ENCODE data around the gene NRCAM. TPM values are rescaled to one million over a fixed set of nuclear protein-coding genes. Genes with fewer than 3 reads are reported as not detected.

The NRCAM gene
- total RNA-seq (2021; fragmentation: NEBNext Ultra II Directional; extraction: Animal tissue kit (Norgen Biotek cat#: 25700)), result 3.8 and 4.3 TPM in 2 replicates
- 2.2 and 2.7 TPM in 2 replicates for polyA plus RNA-seq (2011; rRNA removed)
- 3.4 TPM for polyA plus RNA-seq (2011; cell fraction: cytosol; rRNA removed)
- polyA plus RNA-seq (2011; cell fraction: nucleus; rRNA removed), result 3.3 TPM
- 1.9 to 3.0 TPM (median 2.5 TPM) in 4 replicates for polyA plus RNA-seq (2012, experiment 1 of 2)
- polyA plus RNA-seq (2012, experiment 2 of 2), result 0.13 TPM
- polyA plus RNA-seq (2013, experiment 1 of 2), result 3.6 TPM
- 3.7 TPM for polyA plus RNA-seq (2013, experiment 2 of 2)
- polyA minus RNA-seq (2011; rRNA and poly(A)+ RNA removed), result 10.2 and 11.9 TPM in 2 replicates
- 10.3 TPM for polyA minus RNA-seq (2011; cell fraction: cytosol; rRNA and poly(A)+ RNA removed)
- polyA minus RNA-seq (2011; cell fraction: nucleus; rRNA and poly(A)+ RNA removed), result 15.2 TPM
- long read RNA-seq, experiment 1, partial matches to known transcripts, result 2 of 2 reads
- long read RNA-seq, experiment 1, other reads (novel, unspliced or antisense), result 0 of 2 reads
- long read RNA-seq, experiment 2, result 0 reads

- peak within 1 kb of the TSS; percentile 66; the same call in 1 of the 2 replicates for H3K18ac ChIP-seq (ENCODE audit: extremely low read depth, low read length)
- H3K9ac ChIP-seq (replicated peaks in 1 of 4; ENCODE audit: extremely low read depth in 1 of 4, low read depth in 3 of 4, low read length in 3 of 4), result no peak within 1 kb of the TSS
- no peak within 1 kb of the TSS for H3K4ac ChIP-seq (replicated peaks; ENCODE audit: insufficient read length, low read depth, low read length)
- no peak within 1 kb of the TSS for H3K56ac ChIP-seq (replicated peaks; ENCODE audit: insufficient read length, low read depth, low read length)
- DNase-seq (ENCODE audit: low read depth in 1 of 2, low spot score in 2 of 2), result peak; percentile 80 to 91
- CTCF ChIA-PET (ENCODE audit: partially characterized antibody), result interaction anchor here (0.6 to 2.3 kb wide), 3 partner anchors 70 to 267 kb away, joined by 3 to 10 read pairs (median 5); no protein-coding TSS in a partner anchor
- no peak within 1 kb of the TSS for H3K23ac ChIP-seq (ENCODE audit: insufficient read length)
- H3K14ac ChIP-seq (ENCODE audit: insufficient read length), result no peak within 1 kb of the TSS
- peak within 1 kb of the TSS; percentile 76; the same call in 1 of the 2 replicates for H2BK5ac ChIP-seq (ENCODE audit: low read depth, low read length)
- H2BK15ac ChIP-seq (ENCODE audit: low read length), result peak within 1 kb of the TSS; percentile 67; the same call in 1 of the 2 replicates
- peaks cover 6 to 44% (median 33%) of the 10 kb centered on the region in 4 experiments for H3K27me3 ChIP-seq (replicated peaks in 1 of 4; ENCODE audit: control insufficient read depth in 3 of 4, extremely low read depth in 1 of 4, insufficient read depth in 3 of 4, low read length in 3 of 4)
- H4K91ac ChIP-seq (replicated peaks; ENCODE audit: insufficient read length, low read length), result peak within 1 kb of the TSS; percentile 63
- H3K79me2 ChIP-seq (ENCODE audit: control insufficient read depth in 1 of 2, insufficient read depth in 2 of 2, low read length in 2 of 2), result no peaks in the 10 kb centered on the region
- no peak within 1 kb of the TSS for H2BK120ac ChIP-seq (replicated peaks; ENCODE audit: low read depth, low read length)
- no peak within 1 kb of the TSS for H4K5ac ChIP-seq (ENCODE audit: insufficient read length, low read depth, low read length)
- no peak within 1 kb of the TSS for H2AK5ac ChIP-seq (ENCODE audit: low read depth, low read length)
- H4K8ac ChIP-seq (ENCODE audit: extremely low read depth, insufficient read depth, low read length), result peak within 1 kb of the TSS; percentile 79; the same call in 1 of the 2 replicates
- no peaks in the 10 kb centered on the region for H3K36me3 ChIP-seq (ENCODE audit: control insufficient read depth in 2 of 4, insufficient read depth in 4 of 4, low read length in 3 of 4)
- no peaks in the 10 kb centered on the region for H3K9me3 ChIP-seq (ENCODE audit: insufficient read depth in 2 of 2, low read depth in 1 of 2, low read length in 1 of 2)
- POLR2A ChIA-PET (ENCODE audit: partially characterized antibody), result interaction anchor here (0.8 to 1.1 kb wide), 6 partner anchors 11 to 454 kb away, joined by 3 to 4 read pairs (median 3); partner anchors contain the start of genes LAMB1 and PNPLA8
- H3K4me3 ChIP-seq (ENCODE audit: extremely low read depth in 1 of 4, insufficient read depth in 2 of 4, low read depth in 3 of 4, low read length in 4 of 4), result peak within 1 kb of the TSS; percentile 80 to 94 (median 83)
- H3K4me1 ChIP-seq (replicated peaks in 1 of 4; ENCODE audit: control insufficient read depth in 3 of 4, insufficient read depth in 4 of 4, low read length in 3 of 4), result peaks cover 0 to 4% (median 2%) of the 10 kb centered on the region in 4 experiments; a peak in 3 of 7 replicates
- 1% methylated on average over 43 of the region's 81 CpGs; no CpG with 5 or more reads in 1 of the 2 experiments for WGBS, 2 experiments (ENCODE audit: extremely low coverage in 1 of 2, insufficient coverage in 1 of 2, insufficient read length in 1 of 2, insufficient replicate concordance in 2 of 2, low coverage in 1 of 2, low lambda C conversion rate in 2 of 2, missing lambda C conversion rate in 1 of 2)
- H2BK12ac ChIP-seq (ENCODE audit: low read depth, low read length), result peak within 1 kb of the TSS; percentile 88; the same call in 1 of the 2 replicates
- no peaks in the 10 kb centered on the region for H3K79me1 ChIP-seq (ENCODE audit: low read depth, low read length)
- H3K4me2 ChIP-seq (ENCODE audit: insufficient read depth in 1 of 2, low read depth in 2 of 2, low read length in 2 of 2), result peak within 1 kb of the TSS; percentile 94 to 97
- H3K23me2 ChIP-seq (ENCODE audit: low read depth, low read length), result peaks cover 21% of the 10 kb centered on the region
- H2BK20ac ChIP-seq (ENCODE audit: low read length), result peak within 1 kb of the TSS; percentile 77; the same call in 1 of the 2 replicates
- no peak for FAIRE-seq
- no peak within 1 kb of the TSS for H3K27ac ChIP-seq (ENCODE audit: low read depth, low read length)
- H4K20me1 ChIP-seq (replicated peaks in 1 of 2; ENCODE audit: control insufficient read depth in 1 of 2, insufficient read depth in 2 of 2, low read length in 2 of 2), result peaks cover 0 to 1% of the 10 kb centered on the region in 2 experiments
- peak within 1 kb of the TSS; percentile 43; the same call in 1 of the 2 replicates for H2AFZ ChIP-seq (ENCODE audit: low read length)
- no peak for TF ChIP-seq SRF (IDR thresholded peaks at IDR 0.05; ENCODE audit: low read depth, low read length)
- peak; percentile 12; the same call in 1 of the 2 replicates for TF ChIP-seq TEAD4 (IDR thresholded peaks at IDR 0.05; ENCODE audit: low read depth, low read length)
- TF ChIP-seq, protein P1, sequence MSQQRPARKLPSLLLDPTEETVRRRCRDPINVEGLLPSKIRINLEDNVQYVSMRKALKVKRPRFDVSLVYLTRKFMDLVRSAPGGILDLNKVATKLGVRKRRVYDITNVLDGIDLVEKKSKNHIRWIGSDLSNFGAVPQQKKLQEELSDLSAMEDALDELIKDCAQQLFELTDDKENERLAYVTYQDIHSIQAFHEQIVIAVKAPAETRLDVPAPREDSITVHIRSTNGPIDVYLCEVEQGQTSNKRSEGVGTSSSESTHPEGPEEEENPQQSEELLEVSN (IDR thresholded peaks at IDR 0.05), result peak; percentile 11; the same call in 1 of the 2 replicates
- peak; percentile 42 for TF ChIP-seq TAF7 (optimal IDR thresholded peaks at IDR 0.05; ENCODE audit: borderline replicate concordance, low read depth, low read length)
Measured at GRCh38 chr7:108455998-108456677, at the start of gene NRCAM. TSS of gene NRCAM (minus strand) at chr7:108456436. CDS start at chr7:108240064, 216,372 bp downstream.

Measured in H1 (cell line).